Frontal cortex (tissue), 4 donors: ENCODE measurements around the gene KLHL40. TPM values are rescaled to one million over a fixed set of nuclear protein-coding genes. Genes with fewer than 3 reads are reported as not detected.

Experiments
- DNase-seq, 2 donors: peaks; one replicate each; pipeline ENCODE4 v3.0.0; 2012; ENCODE audit warnings: low spot score in 2 of 2
- FAIRE-seq: peaks from 2 replicates; lab custom pipeline; 2012; peaks lifted over from hg19 to GRCh38; lab: Jason Lieb, UNC
- total RNA-seq: library from RNA; depleted of rRNA; stranded (reverse); fragments of >200 nt; gene quantifications from one replicate; pipeline ENCODE4 v1.2.3, GENCODE V29; 2014
- donor health status: control.
- donor health status: control.
- donor health status: control.

KLHL40 gene
- total RNA-seq, 1 donor from 2014 or later, result 0.41 TPM

DNA sequence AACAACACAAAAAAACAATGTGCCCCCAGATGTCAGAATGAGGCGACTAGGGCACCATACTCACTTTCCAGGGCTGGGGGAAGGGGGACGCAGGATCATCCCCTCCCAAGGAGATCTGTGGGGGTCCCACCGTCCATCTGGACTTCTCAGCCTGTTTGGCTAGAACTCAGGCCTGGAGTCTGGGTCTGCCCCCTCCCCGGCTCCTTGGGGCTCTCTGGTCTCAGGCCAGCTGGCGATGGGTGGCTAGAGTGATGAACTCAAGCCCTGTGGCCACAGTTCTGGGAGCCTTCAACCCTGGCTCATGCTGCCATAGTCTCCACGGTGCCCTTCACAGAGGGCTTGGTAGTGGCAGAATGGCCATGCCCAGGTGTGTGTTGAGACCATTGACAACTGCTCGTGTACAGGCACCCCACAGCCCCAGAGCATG, 18.2 kb upstream of the KLHL40 start:
- no peak for FAIRE-seq
- DNase-seq, result no peak

GRCh38 chr3:42667523-42668412, 17.6 kb upstream of the KLHL40 start:
- DNase-seq, result peak in 1 of 2 donors; percentile 28
- no peak for FAIRE-seq

- FAIRE-seq, result no peak
- DNase-seq, result no peak
Measured at GRCh38 chr3:42668413-42668760, 16.9 kb upstream of the KLHL40 start.

DNA sequence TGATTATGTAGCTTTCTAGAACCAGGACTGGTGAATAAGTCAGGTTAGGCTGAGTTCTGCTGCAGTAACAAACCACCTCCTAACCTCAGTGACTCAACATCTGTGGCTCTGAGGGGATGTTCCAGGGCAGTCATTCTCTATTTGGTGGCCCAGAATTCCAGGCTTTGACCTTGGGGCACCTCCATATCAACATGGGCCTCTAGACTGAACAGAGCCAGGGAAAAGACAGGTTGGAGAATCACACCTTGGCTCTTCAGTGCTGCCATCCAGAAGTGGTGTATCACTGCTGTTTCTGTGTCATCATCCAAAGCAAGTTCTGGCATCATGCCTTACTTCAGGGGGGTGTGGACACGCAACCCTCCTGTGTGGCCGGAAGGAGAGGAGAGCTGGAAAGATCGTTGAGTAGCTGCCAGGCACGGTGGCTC, 16.5 kb upstream of the KLHL40 start:
- DNase-seq (no peak), FAIRE-seq (no peak)

DNA sequence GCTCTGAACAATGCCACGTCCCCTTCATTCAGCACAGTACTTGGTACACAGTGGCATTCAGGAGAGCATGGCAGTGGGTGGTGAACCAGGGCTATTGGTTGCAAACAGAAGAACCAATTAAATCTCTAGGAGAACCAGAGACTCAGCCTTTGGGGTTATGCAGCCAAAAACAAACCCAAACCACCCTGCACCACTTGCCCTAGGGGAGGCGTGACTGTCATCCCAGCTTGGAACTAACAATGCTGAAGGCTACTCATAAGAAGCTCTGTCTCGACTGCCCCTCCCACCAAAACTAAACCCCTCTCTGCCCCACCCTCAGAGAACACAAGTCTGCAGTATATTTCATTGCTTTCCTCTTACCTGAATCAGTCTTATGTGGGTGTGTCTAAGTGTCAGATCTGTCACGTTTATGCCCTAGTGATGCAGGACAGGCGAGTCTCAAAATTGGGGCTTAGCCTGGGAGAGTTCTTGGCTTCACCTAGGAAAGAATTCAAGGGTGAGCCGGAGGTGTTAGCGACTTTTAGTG, 15.2 kb upstream of the KLHL40 start:
- FAIRE-seq (no peak), DNase-seq (no peak)

DNA sequence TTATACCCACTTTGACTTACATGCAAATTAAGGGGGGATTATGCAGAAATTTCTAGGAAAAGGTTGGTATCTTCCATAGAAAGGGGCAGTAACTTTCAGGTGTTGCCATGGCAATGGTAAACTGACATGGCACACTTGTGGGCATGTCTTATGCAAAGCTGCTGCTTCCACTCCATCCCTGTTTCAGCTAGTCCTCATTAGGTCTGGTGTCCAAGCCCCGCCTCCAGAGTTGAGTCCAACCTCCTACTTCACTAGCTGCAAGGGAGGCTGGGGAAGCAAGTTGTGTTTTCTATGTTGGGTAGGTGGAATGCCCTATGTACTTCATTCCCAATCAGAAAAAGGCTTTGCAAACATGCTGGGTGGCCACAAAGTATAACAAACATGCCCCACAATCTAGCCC, 14.7 kb upstream of the KLHL40 start:
- no peak for FAIRE-seq
- DNase-seq, result no peak

DNA sequence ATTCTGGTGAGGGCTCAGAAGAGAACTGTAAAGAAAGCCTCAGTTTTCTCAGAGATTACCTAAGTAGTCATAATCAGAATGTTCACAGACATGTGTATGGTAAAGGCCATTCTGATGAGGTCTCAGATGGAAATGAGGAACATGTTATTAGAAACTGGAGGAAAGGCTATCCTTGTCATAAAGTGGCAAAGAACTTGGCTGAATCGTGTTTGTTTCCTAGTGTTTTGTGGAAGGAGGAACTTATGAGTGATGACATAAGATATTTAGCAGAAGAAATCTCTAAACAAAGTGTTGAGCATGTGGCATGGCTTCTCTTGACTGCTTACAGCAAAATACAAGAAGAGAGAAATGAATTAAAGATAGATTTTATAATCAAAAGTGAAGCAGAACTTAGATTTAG, 12.8 kb upstream of the KLHL40 start:
- FAIRE-seq (no peak), DNase-seq (no peak)

- FAIRE-seq (no peak), DNase-seq (no peak)
Measured at GRCh38 chr3:42673082-42673481, 12.3 kb upstream of the KLHL40 start.

DNA sequence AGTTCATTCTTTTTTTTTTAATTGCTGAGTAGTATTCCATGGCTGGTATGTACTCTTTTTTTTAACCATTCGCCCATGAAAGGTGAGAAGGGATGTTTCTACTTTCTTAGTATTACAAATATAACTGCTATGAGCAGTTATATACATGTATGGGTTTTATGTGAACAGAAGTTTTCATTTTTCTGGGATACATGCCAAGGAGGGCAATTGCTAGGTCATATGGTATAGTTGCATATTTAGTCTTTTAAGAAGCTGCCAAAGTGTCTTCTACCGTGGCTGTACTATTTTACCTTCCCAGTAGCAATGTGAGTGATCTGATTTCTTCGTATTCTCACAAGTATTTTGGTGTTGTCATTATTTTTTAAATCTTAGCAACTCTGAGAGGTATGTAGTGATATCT, 11.2 kb upstream of the KLHL40 start:
- DNase-seq (no peak), FAIRE-seq (no peak)

DNA sequence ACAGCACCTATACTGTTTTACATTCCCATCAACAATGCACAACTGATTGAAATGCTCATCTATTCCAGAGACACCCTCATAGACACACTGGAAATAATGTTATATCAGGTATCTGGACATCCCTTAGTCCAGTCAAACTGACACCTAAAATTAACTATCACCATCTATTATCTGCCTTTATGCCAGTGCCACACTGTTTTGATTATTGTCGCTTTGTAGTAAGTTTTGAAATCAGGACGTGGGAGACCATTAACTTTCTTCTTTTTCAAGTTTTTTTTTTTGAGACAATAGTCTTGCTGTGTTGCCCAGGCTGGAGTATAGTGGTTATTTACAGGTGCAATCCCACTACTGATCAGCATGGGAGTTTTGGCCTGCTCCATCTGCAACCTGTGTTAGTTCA, 9.4 kb upstream of the KLHL40 start:
- DNase-seq (no peak), FAIRE-seq (no peak)

- DNase-seq (no peak), FAIRE-seq (no peak)
Measured at GRCh38 chr3:42678447-42678846, 6.9 kb upstream of the KLHL40 start.

DNA sequence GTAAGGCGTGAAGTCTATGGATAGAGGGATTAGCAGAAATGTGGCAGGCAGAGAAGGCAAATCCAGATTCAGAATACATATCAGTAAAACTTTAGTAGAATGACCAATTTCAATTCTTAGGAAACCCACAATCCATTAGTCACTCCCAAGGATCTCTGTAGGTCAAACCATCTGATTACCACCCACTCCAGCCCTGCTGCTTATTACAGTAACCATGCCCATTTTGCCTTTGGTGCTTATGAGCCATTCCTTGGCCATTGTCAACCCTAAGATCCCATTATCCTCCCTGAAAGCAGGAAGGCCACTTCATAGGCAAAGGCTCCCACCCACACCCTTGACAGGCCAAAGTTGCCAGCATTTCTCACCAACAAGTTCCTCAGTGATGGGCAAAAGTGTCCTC, 5.1 kb upstream of the KLHL40 start:
- no peak for FAIRE-seq

DNA sequence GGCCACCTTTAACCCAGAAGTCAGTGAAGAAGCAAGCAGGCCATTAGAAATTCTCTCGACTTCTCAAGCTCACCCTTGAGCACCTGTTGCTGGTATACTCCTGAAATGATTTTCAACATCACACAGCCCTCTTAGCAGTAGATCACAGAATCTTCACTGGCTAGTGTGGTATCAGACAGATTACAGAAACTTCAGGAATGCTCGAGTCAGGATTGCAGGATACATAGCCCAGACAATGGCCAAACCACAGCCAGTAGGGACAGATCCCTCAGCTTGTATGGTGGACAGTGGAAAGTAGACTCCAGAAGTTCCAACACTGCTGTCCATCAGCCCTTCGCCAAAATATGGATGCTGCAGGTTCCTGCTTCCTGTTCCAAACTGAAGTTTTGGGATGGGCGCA, 4.5 kb upstream of the KLHL40 start:
- DNase-seq (no peak), FAIRE-seq (no peak)

More for the DNA sequence above, 5.1 kb upstream of the KLHL40 start:
- DNase-seq, result no peak

DNA sequence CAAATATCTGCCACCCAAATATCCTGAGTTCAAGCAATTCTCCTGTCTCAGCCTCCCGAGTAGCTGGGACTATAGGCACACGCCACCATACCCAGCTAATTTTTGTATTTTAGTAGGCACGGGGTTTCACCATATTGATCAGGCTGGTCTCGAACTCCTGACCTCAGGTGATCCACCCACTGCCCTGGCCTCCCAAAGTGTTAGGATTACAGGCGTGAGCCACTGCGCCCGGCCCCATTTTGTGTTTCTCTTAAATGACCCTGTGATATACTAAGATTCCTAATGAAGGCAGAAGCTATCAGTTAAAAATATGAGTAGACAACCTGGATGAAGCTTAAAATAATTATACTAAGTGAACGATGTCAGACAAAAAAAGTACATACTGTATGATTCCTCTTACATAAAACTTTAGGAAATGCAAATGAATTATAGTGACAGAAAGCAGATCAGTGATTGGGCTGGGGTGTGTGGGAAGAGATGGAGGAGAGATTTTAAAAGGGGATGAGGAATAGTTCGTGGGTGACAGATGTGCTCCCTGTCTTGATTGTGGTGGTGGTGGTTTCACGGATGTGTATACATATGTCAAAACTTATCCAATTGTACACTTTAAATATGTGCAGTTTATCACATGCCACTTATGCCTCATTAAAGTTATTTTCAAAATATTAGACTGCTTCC, 3.8 kb upstream of the KLHL40 start:
- FAIRE-seq (no peak), DNase-seq (no peak)

DNA sequence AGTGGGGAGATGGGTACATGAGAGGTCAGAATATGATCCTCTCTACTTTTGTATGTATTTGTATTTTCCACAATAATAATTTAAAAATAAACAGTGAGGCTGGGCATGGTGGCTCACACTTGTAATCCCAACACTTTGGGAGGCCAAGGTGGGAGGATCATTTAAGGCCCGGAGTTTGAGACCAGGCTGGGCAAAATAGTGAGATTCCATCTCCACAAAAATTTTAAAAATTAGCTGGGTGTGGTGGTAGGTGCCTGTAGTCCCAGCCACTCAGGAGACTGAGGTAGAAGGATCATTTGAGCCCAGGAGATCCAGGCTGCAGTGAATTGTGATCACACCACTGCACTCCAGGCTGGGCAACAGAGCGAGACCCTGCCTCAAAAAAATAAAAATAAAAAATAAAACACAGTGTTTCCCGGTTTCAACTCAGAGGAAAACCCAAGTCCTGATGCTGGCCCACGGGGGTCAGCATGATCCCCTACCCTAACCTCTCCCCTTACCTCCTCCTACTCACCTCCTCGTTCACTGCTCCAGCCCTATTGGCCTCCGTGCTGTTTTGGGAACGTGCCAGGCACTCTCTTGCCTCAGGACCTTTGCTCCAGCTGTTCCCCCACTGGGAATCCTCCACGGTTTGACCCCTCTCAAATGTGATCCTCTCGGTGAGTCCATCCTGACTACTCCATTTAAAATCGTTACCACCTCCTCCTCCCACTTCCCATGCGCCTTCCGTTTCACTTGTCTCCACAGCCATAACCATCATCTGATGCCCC, 2.9 kb upstream of the KLHL40 start:
- no peak for FAIRE-seq

GRCh38 chr3:42683875-42684598, 1.3 kb upstream of the KLHL40 start:
- no peak for FAIRE-seq
- peak; percentile 75 to 79 for DNase-seq

More for the DNA sequence above, 2.9 kb upstream of the KLHL40 start:
- DNase-seq, result no peak

- DNase-seq (no peak), FAIRE-seq (no peak)
Measured at GRCh38 chr3:42684632-42685362, 540 bp upstream of the KLHL40 start.

DNA sequence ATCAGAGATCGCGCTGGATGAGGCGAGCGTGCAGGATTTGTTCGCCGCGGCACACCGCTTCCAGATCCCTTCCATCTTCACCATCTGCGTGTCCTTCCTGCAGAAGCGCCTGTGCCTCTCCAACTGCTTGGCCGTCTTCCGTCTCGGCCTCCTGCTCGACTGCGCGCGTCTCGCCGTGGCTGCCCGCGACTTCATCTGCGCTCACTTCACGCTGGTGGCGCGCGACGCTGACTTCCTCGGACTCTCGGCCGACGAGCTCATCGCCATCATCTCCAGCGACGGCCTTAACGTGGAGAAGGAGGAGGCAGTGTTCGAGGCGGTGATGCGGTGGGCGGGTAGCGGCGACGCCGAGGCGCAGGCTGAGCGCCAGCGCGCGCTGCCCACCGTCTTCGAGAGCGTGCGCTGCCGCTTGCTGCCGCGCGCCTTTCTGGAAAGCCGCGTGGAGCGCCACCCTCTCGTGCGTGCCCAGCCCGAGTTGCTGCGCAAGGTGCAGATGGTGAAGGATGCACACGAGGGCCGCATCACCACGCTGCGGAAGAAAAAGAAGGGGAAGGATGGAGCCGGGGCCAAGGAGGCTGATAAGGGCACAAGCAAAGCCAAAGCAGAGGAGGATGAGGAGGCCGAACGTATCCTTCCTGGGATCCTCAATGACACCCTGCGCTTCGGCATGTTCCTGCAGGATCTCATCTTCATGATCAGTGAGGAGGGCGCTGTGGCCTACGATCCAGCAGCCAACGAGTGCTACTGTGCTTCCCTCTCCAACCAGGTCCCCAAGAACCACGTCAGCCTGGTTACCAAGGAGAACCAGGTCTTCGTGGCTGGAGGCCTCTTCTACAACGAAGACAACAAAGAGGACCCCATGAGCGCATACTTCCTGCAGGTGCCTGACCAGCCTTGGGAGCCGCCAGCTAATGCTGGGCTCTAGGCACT, 819 bp downstream of the KLHL40 start:
- FAIRE-seq (no peak), DNase-seq (no peak)
